ENCODE measurements around the gene SERHL2. TPM values are rescaled to one million over a fixed set of nuclear protein-coding genes. Genes with fewer than 3 reads are reported as not detected.

Gene SERHL2, protein sequence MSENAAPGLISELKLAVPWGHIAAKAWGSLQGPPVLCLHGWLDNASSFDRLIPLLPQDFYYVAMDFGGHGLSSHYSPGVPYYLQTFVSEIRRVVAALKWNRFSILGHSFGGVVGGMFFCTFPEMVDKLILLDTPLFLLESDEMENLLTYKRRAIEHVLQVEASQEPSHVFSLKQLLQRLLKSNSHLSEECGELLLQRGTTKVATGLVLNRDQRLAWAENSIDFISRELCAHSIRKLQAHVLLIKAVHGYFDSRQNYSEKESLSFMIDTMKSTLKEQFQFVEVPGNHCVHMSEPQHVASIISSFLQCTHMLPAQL
- total RNA-seq (2022; extraction: Qiagen RNA extraction): 0.09 to 0.25 TPM (median 0.24 TPM) in 4 of 5 replicates, not detected in the other

DNA sequence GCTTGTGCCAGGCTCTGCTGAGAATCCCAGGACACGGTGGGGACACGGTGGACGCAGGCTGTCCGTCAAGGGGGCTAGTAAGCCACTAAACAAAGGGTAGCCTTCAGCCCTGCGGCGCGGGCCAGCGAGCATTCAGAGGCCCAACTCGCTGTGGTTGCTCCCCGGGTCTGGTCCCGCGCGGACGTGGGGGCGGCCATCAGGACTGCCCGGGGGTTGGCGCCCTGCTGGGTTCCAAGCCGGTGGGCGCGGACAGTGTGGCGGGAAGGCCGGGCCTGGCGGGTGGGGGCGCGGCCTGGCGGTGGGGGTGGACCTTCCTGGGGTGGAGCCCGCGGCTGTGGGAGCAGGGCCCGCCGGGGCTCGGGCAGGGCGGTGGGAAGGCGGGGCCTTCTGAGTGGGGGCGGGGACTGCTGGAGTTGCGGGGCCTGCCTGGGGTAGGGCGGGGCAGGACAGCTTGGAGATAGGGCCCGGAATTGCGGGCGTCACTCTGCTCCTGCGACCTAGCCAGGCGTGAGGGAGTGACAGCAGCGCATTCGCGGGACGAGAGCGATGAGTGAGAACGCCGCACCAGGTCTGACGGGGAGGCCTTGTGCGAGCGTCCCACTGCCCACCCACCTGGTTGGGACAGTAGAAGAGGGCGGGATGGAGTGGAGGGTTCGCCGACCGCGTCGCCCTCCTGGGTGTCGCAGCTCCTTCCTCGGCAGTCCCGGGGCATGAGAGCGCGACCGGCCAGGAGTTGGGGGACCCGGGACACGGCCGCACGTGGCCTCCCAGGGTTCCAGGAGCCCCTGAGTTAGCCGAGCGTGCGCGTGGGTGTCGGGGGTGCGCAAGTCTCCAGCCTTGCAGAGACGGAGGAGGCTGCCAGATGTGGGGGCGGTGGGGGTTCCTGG lies at the start of gene SERHL2:
TSS of gene SERHL2 (plus strand) at position 482 of the 887 bp plus-strand sequence. CDS start at position 547, 65 bp downstream.

DNA sequence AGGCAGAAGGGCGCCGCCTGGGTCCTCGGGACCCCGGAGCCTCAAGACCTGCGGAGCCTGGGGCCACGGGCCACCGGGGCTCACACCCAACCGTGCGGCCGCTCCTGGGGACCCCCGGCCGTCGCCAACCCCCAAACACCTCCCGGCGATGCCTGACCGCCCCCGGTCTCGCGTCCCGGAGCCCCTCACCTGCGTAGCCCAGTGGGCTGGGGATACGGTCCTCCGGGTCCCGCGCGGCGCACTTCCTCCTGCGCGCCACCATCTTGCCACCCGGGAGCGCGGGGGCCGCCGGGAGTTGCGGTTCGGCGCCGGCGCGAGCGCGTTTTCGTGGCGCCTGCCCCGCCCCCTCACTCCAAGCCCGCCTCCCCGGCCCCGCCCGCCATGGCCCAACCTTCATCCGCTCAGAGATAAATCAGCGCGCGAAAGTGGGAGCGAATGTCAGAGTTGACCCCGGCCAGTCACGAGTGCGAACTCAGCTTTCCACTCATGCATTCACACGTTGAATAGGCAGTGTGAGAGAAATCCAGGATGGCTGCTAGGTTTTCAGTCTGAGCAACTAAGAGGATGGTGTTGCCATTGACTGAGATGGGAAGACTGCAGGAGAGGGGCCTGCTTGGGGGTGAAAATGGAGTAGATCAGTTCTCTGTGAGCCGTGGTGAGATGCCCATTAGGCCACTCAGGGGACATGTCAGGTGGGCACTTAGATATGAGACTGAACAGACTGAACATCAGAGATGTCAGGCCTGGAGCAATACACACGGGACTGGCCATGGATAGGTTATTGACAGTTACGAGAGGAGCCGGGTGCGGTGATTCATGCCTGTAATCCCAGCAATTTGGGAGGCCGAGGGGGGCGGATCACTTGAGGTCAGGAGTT lies 34.0 kb upstream of the SERHL2 start, which contains the start of gene RRP7A:
TSS of gene RRP7A (minus strand) at position 272 of the 877 bp plus-strand sequence. CDS start at position 262, 10 bp downstream.

DNA sequence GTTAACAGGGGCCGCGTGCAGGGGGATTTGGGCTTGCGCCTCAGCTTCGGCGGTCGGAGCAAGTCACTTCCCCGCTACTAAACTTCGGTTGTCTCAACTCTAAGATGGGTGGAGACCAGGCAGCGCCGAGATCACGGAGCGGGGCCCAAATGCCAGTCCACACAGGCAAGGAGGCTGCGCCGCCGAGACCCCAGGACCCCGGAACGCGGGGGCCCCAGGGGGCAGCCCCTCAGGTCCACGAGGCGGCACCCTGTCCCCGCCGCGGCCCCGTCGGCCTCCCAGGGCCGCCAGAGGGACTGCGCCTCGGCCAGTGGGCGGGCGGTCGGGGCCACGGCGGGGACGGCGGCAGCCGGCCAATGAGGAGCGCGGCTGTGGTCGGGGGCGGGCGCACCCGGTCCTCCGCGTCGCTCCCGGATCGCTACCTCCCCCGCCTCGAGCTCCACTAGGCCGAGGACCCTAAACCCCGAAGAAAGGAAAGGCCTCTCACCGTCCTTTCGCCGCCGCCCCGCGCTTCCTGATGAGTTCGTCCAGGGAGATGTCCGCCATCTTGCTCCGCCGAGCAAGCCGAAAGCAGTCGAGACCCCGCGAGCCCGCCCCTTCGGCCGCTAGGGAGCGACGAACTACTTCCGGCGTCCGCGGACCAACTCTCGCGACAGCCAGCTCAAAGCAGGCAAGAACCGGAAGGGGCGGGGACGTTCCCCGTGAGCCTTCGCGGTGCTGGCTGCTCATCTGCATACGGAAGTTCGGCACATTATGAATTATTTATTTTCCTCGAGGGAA lies 60.7 kb downstream of the SERHL2 start, which contains the start of gene POLDIP3:
TSS of gene POLDIP3 (minus strand) at position 572 of the 780 bp plus-strand sequence. CDS start at position 546, 26 bp downstream.

Other genes starting within 250 kb of the SERHL2 start
- gene NFAM1, start 121.6 kb upstream of the SERHL2 start, total RNA-seq (2022; extraction: Qiagen RNA extraction): 0.01 TPM in 1 of 5 replicates, not detected in the others
- 46.3 to 50.5 TPM (median 49.6 TPM) in 5 replicates for gene RRP7A, start 34.2 kb upstream of the SERHL2 start, total RNA-seq (2022; extraction: Qiagen RNA extraction)
- 35.4 to 41.4 TPM (median 39.9 TPM) in 5 replicates for gene POLDIP3, start 60.9 kb downstream of the SERHL2 start, total RNA-seq (2022; extraction: Qiagen RNA extraction)
- gene ATP5MGL, start 86.6 kb downstream of the SERHL2 start, total RNA-seq (2022; extraction: Qiagen RNA extraction): not detected in 5 replicates
- 86.5 to 146 TPM (median 135 TPM) in 5 replicates for gene CYB5R3, start 95.4 kb downstream of the SERHL2 start, total RNA-seq (2022; extraction: Qiagen RNA extraction)
- 17.7 to 27.9 TPM (median 27.3 TPM) in 5 replicates for gene A4GALT, start 166.9 kb downstream of the SERHL2 start, total RNA-seq (2022; extraction: Qiagen RNA extraction)

Data from A549 treated with dexamethasone at 1 μM for 4 hours (cell line).